Measurements from ENCODE around the gene CBLB. TPM values are rescaled to one million over a fixed set of nuclear protein-coding genes. Genes with fewer than 3 reads are reported as not detected.
"Not testable (repeated sequence)": the region's sequence is repeated elsewhere in the genome, so short reads cannot be mapped to it uniquely, and the experiment has no call there.

The CBLB gene
- total RNA-seq, 3 donors from 2014 or later = 61.0 to 78.6 (median 70.4) TPM

- ATAC-seq = peak; percentile 69
- H3K4me1 Mint-ChIP-seq (ENCODE audit: low read depth) = peaks cover 69% of the 10 kb centered on the region
- no peak for DNase-seq
- no peaks in the 10 kb centered on the region for H3K9me3 Mint-ChIP-seq
- H3K27me3 Mint-ChIP-seq (ENCODE audit: low read depth) = no peaks in the 10 kb centered on the region
- peak overlapping the region; percentile 48 for H3K4me3 Mint-ChIP-seq
- peaks cover 41% of the 10 kb centered on the region for H3K36me3 Mint-ChIP-seq (ENCODE audit: insufficient read depth)
Measured at GRCh38 chr3:105746231-105746996, 122.4 kb downstream of the CBLB start.

- DNase-seq (no peak), ATAC-seq (no peak)
- H3K36me3 Mint-ChIP-seq (ENCODE audit: insufficient read depth) = peaks cover 40% of the 10 kb centered on the region
- H3K4me1 Mint-ChIP-seq (ENCODE audit: low read depth) = peaks cover 59% of the 10 kb centered on the region
- no peaks in the 10 kb centered on the region for H3K9me3 Mint-ChIP-seq
- no peaks in the 10 kb centered on the region for H3K27me3 Mint-ChIP-seq (ENCODE audit: low read depth)
- no peak overlapping the region for H3K4me3 Mint-ChIP-seq
Measured at GRCh38 chr3:105745046-105745445, 123.8 kb downstream of the CBLB start.

- no peak for DNase-seq
- no peak for ATAC-seq
- Mint-ChIP-seq H3K4me1 (ENCODE audit: low read depth) (peaks cover 59% of the 10 kb centered on the region), H3K36me3 (ENCODE audit: insufficient read depth) (peaks cover 47% of the 10 kb centered on the region), H3K4me3 (no peak overlapping the region), H3K27me3 (ENCODE audit: low read depth) (no peaks in the 10 kb centered on the region), H3K9me3 (no peaks in the 10 kb centered on the region)
Measured at GRCh38 chr3:105744202-105744601, 124.6 kb downstream of the CBLB start.

GRCh38 chr3:105733356-105733755, 135.5 kb downstream of the CBLB start:
- no peak overlapping the region for H3K4me3 Mint-ChIP-seq
- peaks cover 34% of the 10 kb centered on the region for H3K36me3 Mint-ChIP-seq (ENCODE audit: insufficient read depth)
- peaks cover 12% of the 10 kb centered on the region for H3K4me1 Mint-ChIP-seq (ENCODE audit: low read depth)
- no peaks in the 10 kb centered on the region for H3K9me3 Mint-ChIP-seq
- ATAC-seq = no peak
- no peak for DNase-seq
- H3K27me3 Mint-ChIP-seq (ENCODE audit: low read depth) = no peaks in the 10 kb centered on the region

GRCh38 chr3:105731686-105732085, 137.1 kb downstream of the CBLB start:
- H3K4me3 Mint-ChIP-seq = no peak overlapping the region
- H3K9me3 Mint-ChIP-seq = peaks cover 14% of the 10 kb centered on the region
- peaks cover 17% of the 10 kb centered on the region for H3K4me1 Mint-ChIP-seq (ENCODE audit: low read depth)
- H3K27me3 Mint-ChIP-seq (ENCODE audit: low read depth) = no peaks in the 10 kb centered on the region
- no peak for ATAC-seq
- peaks cover 48% of the 10 kb centered on the region for H3K36me3 Mint-ChIP-seq (ENCODE audit: insufficient read depth)
- DNase-seq = no peak

GRCh38 chr3:105730801-105731354, 137.9 kb downstream of the CBLB start:
- H3K36me3 Mint-ChIP-seq (ENCODE audit: insufficient read depth) = peaks cover 47% of the 10 kb centered on the region
- peaks cover 17% of the 10 kb centered on the region for H3K4me1 Mint-ChIP-seq (ENCODE audit: low read depth)
- no peak for DNase-seq
- ATAC-seq = no peak
- peaks cover 14% of the 10 kb centered on the region for H3K9me3 Mint-ChIP-seq
- H3K4me3 Mint-ChIP-seq = no peak overlapping the region
- no peaks in the 10 kb centered on the region for H3K27me3 Mint-ChIP-seq (ENCODE audit: low read depth)

- Mint-ChIP-seq H3K4me3 (no peak overlapping the region), H3K36me3 (ENCODE audit: insufficient read depth) (peaks cover 44% of the 10 kb centered on the region), H3K9me3 (peaks cover 14% of the 10 kb centered on the region), H3K27me3 (ENCODE audit: low read depth) (no peaks in the 10 kb centered on the region), H3K4me1 (ENCODE audit: low read depth) (peaks cover 17% of the 10 kb centered on the region)
- DNase-seq (no peak), ATAC-seq (no peak)
Measured at GRCh38 chr3:105729667-105730066, 139.1 kb downstream of the CBLB start.

- Mint-ChIP-seq H3K36me3 (ENCODE audit: insufficient read depth) (peaks cover 46% of the 10 kb centered on the region), H3K4me1 (ENCODE audit: low read depth) (peaks cover 22% of the 10 kb centered on the region), H3K4me3 (no peak overlapping the region), H3K9me3 (peaks cover 14% of the 10 kb centered on the region), H3K27me3 (ENCODE audit: low read depth) (no peaks in the 10 kb centered on the region)
- ATAC-seq (no peak), DNase-seq (no peak)
Measured at GRCh38 chr3:105728771-105729312, 140.0 kb downstream of the CBLB start.

GRCh38 chr3:105727036-105727435, 141.8 kb downstream of the CBLB start:
- ATAC-seq; H3K4me3 Mint-ChIP-seq; H3K27me3 Mint-ChIP-seq (ENCODE audit: low read depth); DNase-seq: not testable (repeated sequence)
- peaks cover 40% of the 10 kb centered on the region for H3K36me3 Mint-ChIP-seq (ENCODE audit: insufficient read depth)
- peaks cover 14% of the 10 kb centered on the region for H3K9me3 Mint-ChIP-seq
- H3K4me1 Mint-ChIP-seq (ENCODE audit: low read depth) = peaks cover 32% of the 10 kb centered on the region

GRCh38 chr3:105722943-105723556, 145.8 kb downstream of the CBLB start:
- Mint-ChIP-seq H3K9me3 (peaks cover 12% of the 10 kb centered on the region), H3K4me3 (peak overlapping the region; percentile 21), H3K27me3 (ENCODE audit: low read depth) (no peaks in the 10 kb centered on the region), H3K4me1 (ENCODE audit: low read depth) (peaks cover 27% of the 10 kb centered on the region), H3K36me3 (ENCODE audit: insufficient read depth) (peaks cover 54% of the 10 kb centered on the region)
- DNase-seq (no peak), ATAC-seq (peak; percentile 82 to 88)

- DNase-seq (no peak), ATAC-seq (no peak)
- Mint-ChIP-seq H3K4me1 (ENCODE audit: low read depth) (peaks cover 21% of the 10 kb centered on the region), H3K4me3 (no peak overlapping the region), H3K27me3 (ENCODE audit: low read depth) (no peaks in the 10 kb centered on the region), H3K36me3 (ENCODE audit: insufficient read depth) (peaks cover 54% of the 10 kb centered on the region), H3K9me3 (no peaks in the 10 kb centered on the region)
Measured at GRCh38 chr3:105719791-105720190, 149.0 kb downstream of the CBLB start.

- Mint-ChIP-seq H3K4me3 (no peak overlapping the region), H3K27me3 (ENCODE audit: low read depth) (no peaks in the 10 kb centered on the region), H3K9me3 (no peaks in the 10 kb centered on the region), H3K36me3 (ENCODE audit: insufficient read depth) (peaks cover 48% of the 10 kb centered on the region), H3K4me1 (ENCODE audit: low read depth) (peaks cover 2% of the 10 kb centered on the region)
- no peak for ATAC-seq
- no peak for DNase-seq
Measured at GRCh38 chr3:105715372-105715771, 153.4 kb downstream of the CBLB start.

GRCh38 chr3:105714453-105714852, 154.4 kb downstream of the CBLB start:
- Mint-ChIP-seq H3K9me3 (no peaks in the 10 kb centered on the region), H3K4me3 (no peak overlapping the region), H3K36me3 (ENCODE audit: insufficient read depth) (peaks cover 49% of the 10 kb centered on the region), H3K27me3 (ENCODE audit: low read depth) (no peaks in the 10 kb centered on the region), H3K4me1 (ENCODE audit: low read depth) (peaks cover 2% of the 10 kb centered on the region)
- DNase-seq = no peak
- no peak for ATAC-seq

GRCh38 chr3:105708980-105709379, 159.8 kb downstream of the CBLB start:
- Mint-ChIP-seq H3K36me3 (ENCODE audit: insufficient read depth) (peaks cover 34% of the 10 kb centered on the region), H3K4me3 (no peak overlapping the region)
- no peak for ATAC-seq

More at GRCh38 chr3:105708980-105709379, 159.8 kb downstream of the CBLB start:
- Mint-ChIP-seq H3K27me3 (ENCODE audit: low read depth) (no peaks in the 10 kb centered on the region), H3K9me3 (no peaks in the 10 kb centered on the region), H3K4me1 (ENCODE audit: low read depth) (peaks cover 2% of the 10 kb centered on the region)
- no peak for DNase-seq

Measured in activated T-cell treated with anti-CD3 and anti-CD28 coated beads, Interleukin-2, amount 50 U/mL, for 4 hours (primary cell).